GM20431 (cell line): ENCODE measurements around the gene HAUS2.
"Not testable (repeated sequence)": the region's sequence is repeated elsewhere in the genome, so short reads cannot be mapped to it uniquely, and the experiment has no call there.

ENCODE experiments used
- in situ Hi-C: fragments of 300-500 bp; cut with MseI, MboI; formaldehyde crosslinking; loops from one replicate; pipeline ENCODE4 v1.15.0; 2020; ENCODE audit warnings: low sequenced_read_pairs; ENCODE audit not compliant: unreplicated experiment

Gene HAUS2

GRCh38 chr15:42575188-42576039, 26.8 kb downstream of the HAUS2 start, which contains the start of gene STARD9:
STARD9 (plus strand) TSS chr15:42575606; CDS start chr15:42575716, 110 bp downstream.
- in situ Hi-C loops, result no loop called here

DNA sequence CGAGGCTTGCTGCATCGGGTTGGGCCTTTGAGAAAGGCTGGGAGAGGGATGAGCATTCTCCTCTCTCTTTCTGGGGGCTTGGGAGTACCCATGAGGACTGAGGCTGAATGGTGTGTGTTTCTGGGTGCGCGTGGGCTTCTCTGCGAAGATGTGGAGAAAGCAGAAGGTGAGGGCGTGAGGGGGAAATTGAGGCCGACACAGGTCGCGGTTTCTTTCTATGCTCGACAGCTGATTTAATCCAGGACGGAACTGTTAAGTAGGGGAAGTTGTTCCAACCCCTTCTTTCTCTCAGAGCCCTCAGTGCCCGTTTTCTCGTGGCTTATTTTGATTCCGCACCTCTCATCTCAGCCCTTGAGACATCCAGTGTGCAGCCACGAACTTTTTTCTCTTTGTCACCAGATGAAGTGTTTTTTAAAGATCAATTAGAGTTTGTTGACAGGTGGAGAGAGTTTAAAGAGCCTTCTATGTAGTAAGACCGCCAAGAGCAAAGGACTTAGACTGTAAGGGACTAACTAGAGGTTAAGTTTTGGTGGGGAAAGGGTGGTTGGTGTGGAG, 27.5 kb downstream of the HAUS2 start:
- in situ Hi-C loops, result no loop called here

GRCh38 chr15:42576776-42577175, 28.1 kb downstream of the HAUS2 start:
- in situ Hi-C loops, result no loop called here

- in situ Hi-C loops, result no loop called here
These were observed 28.9 kb downstream of the HAUS2 start for GRCh38 chr15:42577514-42578031.

GRCh38 chr15:42578984-42579537, 30.4 kb downstream of the HAUS2 start:
- in situ Hi-C loops, result no loop called here

DNA sequence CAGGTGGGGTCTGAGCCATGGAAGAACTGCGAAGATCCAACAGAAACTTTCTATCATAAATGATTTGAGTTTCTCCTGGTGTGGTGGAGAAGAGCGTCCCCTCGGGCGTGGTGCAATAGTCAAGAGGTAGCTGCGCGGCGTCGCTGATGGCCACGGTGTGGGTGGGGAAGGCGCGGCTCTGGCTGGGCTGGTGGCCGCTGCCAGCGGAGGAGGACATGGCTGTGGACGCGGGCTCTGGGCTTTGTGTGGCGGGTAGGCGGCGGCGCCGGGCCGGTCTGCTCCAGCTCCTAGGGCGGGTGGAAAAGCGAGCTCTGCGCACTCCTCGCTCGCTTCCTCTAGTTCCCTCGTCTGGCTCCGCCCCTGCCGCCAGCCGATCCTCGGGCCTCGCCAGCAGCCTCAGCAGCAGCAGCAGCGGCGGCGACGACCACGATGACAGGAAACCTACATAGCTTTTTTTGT, 32.7 kb downstream of the HAUS2 start:
- in situ Hi-C loops, result no loop called here

DNA sequence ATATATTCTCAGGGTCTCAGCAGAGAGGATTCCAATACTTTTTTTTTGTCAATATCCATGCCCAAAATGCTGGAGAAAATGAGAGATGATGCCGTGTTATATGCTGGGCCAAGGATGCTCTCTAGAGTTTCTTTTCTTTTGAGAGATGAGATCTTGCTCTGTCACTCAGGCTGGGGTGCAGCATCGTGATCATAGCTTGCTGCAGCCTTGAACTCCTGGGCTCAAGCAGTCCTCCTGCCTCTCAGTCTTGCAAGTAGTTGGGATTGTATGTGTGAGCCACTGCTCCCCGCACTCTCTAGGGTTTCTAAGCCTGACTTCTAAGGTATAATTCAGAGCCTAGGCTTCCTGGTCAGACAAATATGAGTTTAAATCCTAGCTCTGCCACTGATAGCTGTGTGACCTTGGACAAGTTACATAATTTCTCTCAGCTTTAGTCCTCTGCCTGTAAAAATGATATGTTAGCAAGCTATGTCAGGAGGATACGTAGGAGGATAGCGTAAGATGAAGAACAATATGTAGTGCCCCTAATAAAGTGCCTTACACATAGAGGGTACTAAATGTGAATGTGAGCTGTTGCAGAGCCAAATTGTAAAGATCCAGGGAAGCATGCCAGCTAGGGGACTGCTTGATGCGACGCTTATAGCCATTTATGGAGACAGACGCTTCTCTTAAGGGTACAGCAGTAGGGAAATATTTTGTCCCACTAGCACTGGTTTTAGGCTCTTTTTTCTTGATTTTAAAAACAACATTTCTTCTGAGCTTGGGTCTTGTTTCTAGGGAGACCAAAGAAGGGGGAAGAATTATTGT, 34.1 kb downstream of the HAUS2 start:
- in situ Hi-C loops, result no loop called here

GRCh38 chr15:42584031-42584765, 35.6 kb downstream of the HAUS2 start:
- in situ Hi-C loops, result no loop called here

GRCh38 chr15:42590619-42591237, 42.1 kb downstream of the HAUS2 start:
- in situ Hi-C loops, result no loop called here

DNA sequence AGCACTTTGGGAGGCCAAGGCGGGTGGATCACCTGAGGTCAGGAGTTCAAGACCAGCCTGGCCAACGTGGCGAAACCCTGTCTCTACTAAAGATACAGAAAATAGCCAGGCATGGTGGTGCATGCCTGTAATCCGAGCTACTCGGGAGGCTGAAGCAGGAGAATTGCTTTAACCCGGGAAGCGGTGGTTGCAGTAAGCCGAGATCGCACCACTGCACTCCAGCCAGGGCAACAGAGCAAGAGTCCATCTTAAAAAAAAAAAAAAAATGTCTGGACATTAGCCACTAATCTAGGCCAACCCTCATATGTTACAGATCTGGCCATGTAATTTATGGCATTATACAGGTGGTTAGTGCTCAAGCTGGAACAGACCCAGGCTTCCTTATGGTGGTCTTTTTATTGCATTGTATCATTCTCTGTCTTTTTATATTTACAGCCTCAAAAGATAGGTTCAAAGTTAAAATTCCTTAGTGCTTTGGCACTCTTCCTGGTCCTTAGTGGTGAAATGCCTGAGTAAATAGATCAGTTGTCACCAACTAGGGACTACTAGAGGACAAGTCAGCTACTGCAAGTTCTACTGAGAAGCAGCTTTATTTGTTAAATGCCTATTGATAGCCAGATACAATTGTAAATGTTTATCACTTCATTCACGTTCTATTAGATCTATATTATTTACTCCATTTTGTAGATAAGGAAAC, 42.7 kb downstream of the HAUS2 start:
- in situ Hi-C loops, result no loop called here

GRCh38 chr15:42592716-42593115, 44.1 kb downstream of the HAUS2 start:
- in situ Hi-C loops, result no loop called here

- in situ Hi-C loops, result no loop called here
These were observed 44.5 kb downstream of the HAUS2 start for GRCh38 chr15:42593143-42593542.

DNA sequence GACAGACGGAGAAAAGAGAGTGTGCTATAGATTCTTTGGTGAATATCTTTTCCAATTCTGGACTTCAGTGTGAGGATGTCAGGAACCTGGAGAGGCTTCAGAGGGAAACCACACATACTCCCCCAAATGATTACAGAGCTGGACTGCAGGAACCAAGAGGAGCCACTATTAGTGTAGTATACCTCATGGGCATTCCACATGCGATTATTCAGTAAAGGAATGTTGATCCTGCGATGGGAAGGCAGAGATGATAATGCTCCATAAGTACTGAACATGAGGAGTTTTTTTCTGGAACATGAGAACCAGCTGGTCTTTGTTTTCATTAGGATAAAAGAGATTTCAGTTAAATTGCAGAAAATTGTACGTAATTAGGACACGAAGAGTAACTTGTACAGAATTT, 45.5 kb downstream of the HAUS2 start:
- in situ Hi-C loops, result no loop called here

DNA sequence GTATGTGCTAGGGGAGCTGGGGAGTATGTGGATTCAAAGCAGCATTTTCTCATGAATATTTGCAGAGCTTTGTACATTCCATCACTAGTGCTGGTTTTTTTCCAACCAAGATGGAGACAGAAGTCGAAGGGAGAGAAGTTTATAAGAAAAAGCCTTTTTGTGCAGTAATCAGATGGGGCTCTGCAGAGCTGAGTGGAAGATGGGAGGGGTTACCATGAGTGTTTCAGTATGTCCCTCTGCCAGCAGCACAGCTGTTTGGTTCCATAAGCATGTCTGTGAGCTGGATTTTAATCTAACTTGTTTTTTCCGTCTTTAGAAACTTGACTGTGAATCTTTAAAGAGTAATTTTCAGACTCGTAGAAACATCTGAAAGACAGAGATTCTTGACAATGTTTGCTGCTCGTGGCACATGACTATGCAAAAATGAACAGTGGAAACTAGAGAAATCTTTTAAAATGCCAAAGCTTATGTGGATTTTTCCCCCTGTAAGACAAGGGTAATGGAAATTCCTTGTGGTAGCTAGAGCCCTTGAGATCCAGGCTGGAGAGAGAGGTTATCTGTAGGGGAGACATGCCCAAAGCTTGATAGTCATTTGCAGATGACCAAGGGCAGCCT, 47.1 kb downstream of the HAUS2 start:
- in situ Hi-C loops, result no loop called here

DNA sequence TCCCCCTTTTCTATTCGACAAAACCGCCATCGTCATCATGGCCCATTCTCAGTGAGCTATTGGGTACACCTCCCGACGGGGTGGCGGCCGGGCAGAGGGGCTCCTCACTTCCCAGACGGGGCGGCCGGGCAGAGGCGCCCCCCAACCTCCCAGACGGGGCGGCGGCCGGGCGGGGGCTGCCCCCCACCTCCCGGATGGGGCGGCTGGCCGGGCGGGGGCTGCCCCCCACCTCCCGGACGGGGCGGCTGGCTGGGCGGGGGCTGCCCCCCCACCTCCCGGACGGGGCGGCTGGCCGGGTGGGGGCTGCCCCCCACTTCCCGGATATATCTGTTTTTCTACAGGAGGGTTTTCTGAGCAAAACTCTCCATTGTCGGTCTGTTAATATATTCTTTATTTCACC, 52.7 kb downstream of the HAUS2 start:
- in situ Hi-C loops, result not testable (repeated sequence)

DNA sequence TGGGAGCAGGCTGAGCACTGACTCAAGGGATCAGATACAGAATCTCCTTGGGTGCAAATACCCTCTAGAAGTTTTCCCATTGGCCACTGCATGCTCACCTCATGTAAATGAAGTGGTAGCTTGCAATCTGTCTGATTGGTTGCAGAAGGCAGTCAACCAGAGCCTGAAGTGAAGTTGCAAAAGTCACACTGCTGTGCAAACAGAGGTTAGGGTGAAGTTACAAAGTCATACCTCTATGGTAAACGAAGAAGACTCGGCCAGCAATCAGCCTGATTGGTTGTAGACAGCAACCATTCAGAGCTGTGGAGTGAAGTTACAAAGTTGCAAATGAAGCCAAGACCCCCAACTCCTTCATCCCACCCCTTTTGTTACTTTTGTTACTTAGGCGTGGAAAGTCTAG, 53.9 kb downstream of the HAUS2 start:
- in situ Hi-C loops, result no loop called here

GRCh38 chr15:42603978-42604377, 55.3 kb downstream of the HAUS2 start:
- in situ Hi-C loops, result no loop called here
